IMR-90 (cell line): ENCODE results near the gene LRRC39. TPM values are rescaled to one million over a fixed set of nuclear protein-coding genes. Genes with fewer than 3 reads are reported as not detected.

ENCODE experiments used
- ATAC-seq: fragments of 200-7000 bp; cut with Tn5 transposase; 2 replicates; pipeline ENCODE4 v1.9.1; 2020; ENCODE audit warnings: low read depth, mild to moderate bottlenecking, moderate library complexity
- BruUV-seq: library from RNA; stranded (reverse); fragments of 400-500 nt; replicated peaks from 2 replicates; lab custom pipeline; 2021; lab: Mats Ljungman, UMichigan
- CTCF ChIA-PET: fragments of 300-600 bp; formaldehyde crosslinking; extraction: SDS; loops from one replicate; lab custom pipeline; 2021; ENCODE audit warnings: antibody characterized with exemption; lab: Yijun Ruan, JAX
- POLR2A ChIA-PET: fragments of 300-600 bp; sonication (Branson Sonifier 250); formaldehyde crosslinking; loops from one replicate; lab custom pipeline; 2022; ENCODE audit warnings: antibody characterized with exemption; ENCODE audit not compliant: unreplicated experiment; lab: Charles Lee
- DNase-seq: peaks from one replicate; pipeline ENCODE4 v3.0.0; 2013
- H2AFZ ChIP-seq: replicated peaks from 2 replicates; pipeline ENCODE3; 2013; ENCODE audit warnings: low read length, mild to moderate bottlenecking; ENCODE audit not compliant: poor library complexity
- H2AK5ac ChIP-seq: 2 replicates; pipeline ENCODE4 v1.6.1; 2013; ENCODE audit warnings: low read depth, low read length, inconsistent platforms
- H2AK9ac ChIP-seq: replicated peaks from 2 replicates; pipeline ENCODE3; 2013; ENCODE audit warnings: mild to moderate bottlenecking, low read depth, low read length, moderate library complexity; ENCODE audit not compliant: poor library complexity
- H2BK120ac ChIP-seq: 2 replicates; pipeline ENCODE4 v1.6.1; 2013; ENCODE audit warnings: low read depth, low read length, inconsistent platforms
- H2BK15ac ChIP-seq: 3 replicates; pipeline ENCODE4 v1.6.1; 2013; ENCODE audit warnings: low read depth, low read length, inconsistent platforms
- H2BK20ac ChIP-seq: 2 replicates; pipeline ENCODE4 v1.6.1; 2013; ENCODE audit warnings: low read depth, mild to moderate bottlenecking, inconsistent platforms, low read length, moderate library complexity
- H2BK5ac ChIP-seq: 2 replicates; pipeline ENCODE4 v1.6.1; 2013; ENCODE audit warnings: mild to moderate bottlenecking, low read depth, low read length, inconsistent platforms; ENCODE audit not compliant: poor library complexity, severe bottlenecking
- H3K14ac ChIP-seq: replicated peaks from 2 replicates; pipeline ENCODE4 v1.6.1; 2013; ENCODE audit warnings: low read depth, low read length, inconsistent platforms
- H3K18ac ChIP-seq: 2 replicates; pipeline ENCODE4 v1.6.1; 2013; ENCODE audit warnings: low read depth, low read length, control low read depth
- H3K23ac ChIP-seq: 2 replicates; pipeline ENCODE4 v1.6.1; 2013; ENCODE audit warnings: low read depth, low read length, inconsistent platforms
- H3K27ac ChIP-seq: 2 replicates; pipeline ENCODE4 v1.5.1; 2013; ENCODE audit warnings: mild to moderate bottlenecking, control low read depth, low read length; ENCODE audit not compliant: insufficient read depth
- H3K27me3 ChIP-seq: 2 replicates; pipeline ENCODE4 v1.6.1; 2013; ENCODE audit warnings: low read length; ENCODE audit not compliant: control insufficient read depth, insufficient read depth
- H3K36me3 ChIP-seq: 2 replicates; pipeline ENCODE4 v1.6.1; 2013; ENCODE audit warnings: low read length, mixed read lengths; ENCODE audit not compliant: control insufficient read depth, insufficient read depth
- H3K4ac ChIP-seq: 2 replicates; pipeline ENCODE4 v1.6.1; 2013; ENCODE audit warnings: low read depth, low read length, inconsistent platforms
- H3K4me1 ChIP-seq: 2 replicates; pipeline ENCODE4 v1.6.1; 2013; ENCODE audit warnings: low read length, mixed read lengths; ENCODE audit not compliant: control insufficient read depth, insufficient read depth
- H3K4me2 ChIP-seq: 2 replicates; pipeline ENCODE4 v1.6.1; 2013; ENCODE audit warnings: low read depth, mild to moderate bottlenecking, control low read depth, low read length, moderate library complexity
- H3K4me3 ChIP-seq: 2 replicates; pipeline ENCODE4 v1.5.1; 2013; ENCODE audit warnings: low read depth, mild to moderate bottlenecking, control low read depth, low read length, moderate library complexity; ENCODE audit not compliant: insufficient read depth
- H3K56ac ChIP-seq: 2 replicates; pipeline ENCODE4 v1.6.1; 2013; ENCODE audit warnings: low read length, inconsistent platforms; ENCODE audit not compliant: insufficient read depth; ENCODE audit errors: extremely low read depth
- H3K79me1 ChIP-seq, 2 experiments: 2 replicates each; pipeline ENCODE4 v1.6.1; 2013; ENCODE audit warnings: low read length in 2 of 2, inconsistent platforms in 1 of 2, low read depth in 1 of 2
- H3K9ac ChIP-seq: 2 replicates; pipeline ENCODE4 v1.6.1; 2013; ENCODE audit warnings: low read depth, low read length, control low read depth
- H3K9me1 ChIP-seq: 2 replicates; pipeline ENCODE4 v1.6.1; 2013; ENCODE audit warnings: low read length, inconsistent platforms; ENCODE audit not compliant: insufficient read depth
- H3K9me3 ChIP-seq: 2 replicates; pipeline ENCODE4 v1.6.1; 2013; ENCODE audit warnings: low read length; ENCODE audit not compliant: control insufficient read depth, insufficient read depth
- H4K20me1 ChIP-seq: 2 replicates; pipeline ENCODE4 v1.6.1; 2013; ENCODE audit warnings: low read length, inconsistent platforms; ENCODE audit not compliant: insufficient read depth
- H4K5ac ChIP-seq: 2 replicates; pipeline ENCODE4 v1.6.1; 2013; ENCODE audit warnings: mild to moderate bottlenecking, low read depth, low read length, control low read depth
- H4K8ac ChIP-seq, 2 experiments: 2 replicates each; pipeline ENCODE4 v1.6.1; 2013; ENCODE audit warnings: low read depth in 2 of 2, low read length in 2 of 2, control low read depth in 1 of 2, inconsistent platforms in 1 of 2
- H4K91ac ChIP-seq: 2 replicates; pipeline ENCODE4 v1.6.1; 2013; ENCODE audit warnings: low read depth, low read length, inconsistent platforms; ENCODE audit not compliant: insufficient read depth
- BHLHE40 ChIP-seq: fragments of 150-350 bp; IDR thresholded peaks from 2 replicates; pipeline ENCODE4 v1.6.1; 2016; ENCODE audit warnings: mild to moderate bottlenecking, low read depth, low read length
- CEBPB ChIP-seq: IDR thresholded peaks from 2 replicates; pipeline ENCODE4 v1.6.1; 2012; ENCODE audit warnings: low read depth, low read length, improper control_type of control experiment
- CHD1 ChIP-seq: IDR thresholded peaks from 2 replicates; pipeline ENCODE4 v1.6.1; 2012; ENCODE audit warnings: low read depth, low read length, improper control_type of control experiment
- FOS ChIP-seq: fragments of 150-350 bp; IDR thresholded peaks from 2 replicates; pipeline ENCODE4 v1.6.1; 2016; ENCODE audit warnings: low read depth, low read length
- NFE2L2 ChIP-seq: fragments of 150-350 bp; IDR thresholded peaks from 2 replicates; pipeline ENCODE4 v1.6.1; 2016; ENCODE audit warnings: low read depth, mild to moderate bottlenecking, low read length
- RAD21 ChIP-seq: IDR thresholded peaks from 2 replicates; pipeline ENCODE4 v1.6.1; 2012; ENCODE audit warnings: low read length, improper control_type of control experiment
- RCOR1 ChIP-seq: IDR thresholded peaks from 2 replicates; pipeline ENCODE4 v1.6.1; 2012; ENCODE audit warnings: mild to moderate bottlenecking, low read length, improper control_type of control experiment; ENCODE audit not compliant: insufficient replicate concordance
- RFX5 ChIP-seq: IDR thresholded peaks from 2 replicates; pipeline ENCODE4 v1.8.0; 2012; ENCODE audit warnings: low read depth, mild to moderate bottlenecking, low read length, moderate library complexity
- WGBS, 2 experiments: methylation state at CpG; one replicate each; pipeline versions ENCODE4 v1.1.5 to v1.1.7; 2013; ENCODE audit warnings: missing lambda C conversion rate in 2 of 2; ENCODE audit not compliant: insufficient read length in 1 of 2; ENCODE audit errors: extremely low coverage in 2 of 2; 5-methylcytosine and 5-hydroxymethylcytosine counted together
- dilution Hi-C: fragments of 300-500 bp; cut with HindIII; formaldehyde crosslinking; loops from one replicate; pipeline ENCODE4 v1.14.3; 2018; ENCODE audit warnings: low sequenced_read_pairs; ENCODE audit not compliant: unreplicated experiment
- in situ Hi-C: fragments of 300-500 bp; cut with MboI; formaldehyde crosslinking; loops from 3 replicates; pipeline ENCODE4 v1.14.3; 2019; ENCODE audit warnings: low sequenced_read_pairs, inconsistent platforms, mixed read lengths
- intact Hi-C: fragments of 100-400 bp; cut with micrococcal nuclease; formaldehyde crosslinking; loops from 2 replicates; pipeline ENCODE4 v1.10.0; 2022
- polyA plus RNA-seq, 3 experiments: library from polyadenylated mRNA; depleted of rRNA; stranded (reverse); fragments of >200 nt; gene quantifications; 2 replicates each; pipeline ENCODE4 v1.2.3, GENCODE V29; 2012; ENCODE audit warnings: low replicate concordance in 1 of 3
- total RNA-seq: library from RNA; depleted of rRNA; stranded (reverse); fragments of >200 nt; gene quantifications from 2 replicates; pipeline ENCODE4 v1.2.3, GENCODE V29; 2012

LRRC39 gene
- total and polyA plus RNA-seq, 2 of the 4 experiments (the other 2 are of a cell fraction), result 0.36 to 0.48 TPM

DNA sequence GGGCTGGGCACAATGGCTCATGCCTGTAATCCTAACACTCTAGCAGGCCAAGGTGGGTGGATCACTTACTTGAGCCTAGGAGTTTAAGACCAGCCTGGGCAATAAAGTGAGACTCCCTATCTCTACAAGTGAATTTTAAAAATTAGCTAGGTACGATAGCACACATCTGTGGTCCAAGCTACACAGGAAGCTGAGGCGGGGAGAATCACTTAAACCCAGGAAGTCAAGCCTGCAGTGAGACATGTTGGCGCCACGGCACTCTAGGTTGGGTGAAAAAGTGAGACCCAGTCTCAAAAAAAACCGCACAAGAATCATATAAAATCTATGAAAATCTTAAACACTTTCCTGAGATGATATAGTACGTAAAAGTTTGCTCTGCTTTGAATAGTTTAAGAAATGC, 41.4 kb upstream of the LRRC39 start:
- ChIA-PET CTCF (no interaction called here), POLR2A (no interaction called here)
- no peak overlapping the region for H2BK120ac ChIP-seq
- ATAC-seq (no peak), DNase-seq (no peak)
- no peak overlapping the region for H3K4me2 ChIP-seq
- no peak overlapping the region for H3K4ac ChIP-seq
- no peak overlapping the region for H2AFZ ChIP-seq
- no peak overlapping the region for H2AK5ac ChIP-seq
- intact Hi-C loops, result no loop called here
- no peaks in the 10 kb centered on the region for H4K20me1 ChIP-seq
- H2BK20ac ChIP-seq, result no peak overlapping the region
- WGBS, 2 experiments, result no CpG with 5 or more reads among the region's 6 CpGs
- dilution Hi-C loops, result no loop called here
- in situ Hi-C loops, result no loop called here
- no peak overlapping the region for H4K5ac ChIP-seq
- H3K18ac ChIP-seq, result no peak overlapping the region
- no TSS peak for BruUV-seq
- no peak overlapping the region for H3K23ac ChIP-seq
- H3K4me3 ChIP-seq, result no peak overlapping the region
- H4K91ac ChIP-seq, result no peak overlapping the region
- no peaks in the 10 kb centered on the region for H3K27me3 ChIP-seq
- H3K9ac ChIP-seq, result no peak overlapping the region
- TF ChIP-seq RAD21 (no peak), CHD1 (no peak), RCOR1 (no peak), RFX5 (no peak), NFE2L2 (no peak), BHLHE40 (no peak), FOS (no peak), CEBPB (no peak)
- H3K56ac ChIP-seq, result no peak overlapping the region
- H3K9me3 ChIP-seq, result no peaks in the 10 kb centered on the region
- no peak overlapping the region for H3K27ac ChIP-seq
- H3K79me1 ChIP-seq, result no peaks in the 10 kb centered on the region
- peaks cover 18% of the 10 kb centered on the region for H3K36me3 ChIP-seq
- H4K8ac ChIP-seq, result no peak overlapping the region
- no peak overlapping the region for H3K14ac ChIP-seq
- H2BK15ac ChIP-seq, result no peak overlapping the region
- no peak overlapping the region for H2AK9ac ChIP-seq
- no peaks in the 10 kb centered on the region for H3K4me1 ChIP-seq
- H2BK5ac ChIP-seq, result no peak overlapping the region
- no peaks in the 10 kb centered on the region for H3K9me1 ChIP-seq
